ENCODE results near the gene NAA25.
A peak's percentile ranks its signal among the peaks of the same experiment; 100 is the strongest.

NAA25 gene

DNA sequence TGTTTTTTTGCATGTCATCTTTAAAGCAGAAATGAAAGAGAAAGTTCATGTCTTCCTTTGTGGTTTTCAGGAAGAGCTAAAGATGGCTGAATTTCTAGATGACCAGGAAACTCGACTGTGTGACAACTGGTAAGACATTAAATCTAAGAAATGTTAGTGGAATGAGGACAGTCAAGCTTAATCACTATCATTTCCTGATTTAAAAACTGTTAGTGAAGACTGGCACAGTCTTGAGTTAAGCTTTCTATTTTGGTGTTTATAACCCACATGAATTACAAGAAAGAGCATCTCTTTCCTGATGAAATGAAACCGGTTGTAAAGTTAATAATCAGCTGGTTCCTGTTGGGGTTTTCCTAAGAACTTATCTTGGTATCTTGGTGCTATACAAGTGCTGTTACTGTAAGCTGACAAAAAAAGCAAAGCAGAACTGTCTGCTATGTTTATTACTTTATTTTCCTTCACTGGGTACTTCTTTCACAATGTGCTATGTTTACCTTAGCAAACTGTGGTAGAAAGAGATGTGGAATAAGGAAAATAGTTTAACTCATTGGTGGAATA is 21.9 kb upstream of the NAA25 start:
- WGBS: 9% methylated on average over 2 of the region's 2 CpGs

GRCh38 chr12:112126911-112127310 is 18.3 kb upstream of the NAA25 start:
- Histone ChIP-seq H2AFZ (ENCODE audit: low read depth, low read length) (no peak overlapping the region), H4K91ac (ENCODE audit: low read length) (no peak overlapping the region), H2AK5ac (ENCODE audit: low read length, severe bottlenecking) (no peak overlapping the region), H2BK120ac (ENCODE audit: low read depth, low read length) (no peak overlapping the region), H4K8ac (ENCODE audit: low read length) (no peak overlapping the region), H3K36me3 (ENCODE audit: control insufficient read depth in 1 of 2, insufficient read depth in 2 of 2, low read depth in 1 of 2, low read length in 2 of 2) (peaks cover 0 to 9% of the 10 kb centered on the region in 2 experiments), H3K18ac (ENCODE audit: low read depth in 1 of 2, low read length in 2 of 2) (no peak overlapping the region), H3K9ac (ENCODE audit: low read length) (peak overlapping the region; percentile 99), H3K27ac (ENCODE audit: low read length, poor library complexity, severe bottlenecking) (no peak overlapping the region), H2BK12ac (ENCODE audit: low read length in 2 of 2) (no peak overlapping the region), H3K27me3 (ENCODE audit: control insufficient read depth in 1 of 2, insufficient read depth in 1 of 2, low read length in 2 of 2) (no peaks in the 10 kb centered on the region), H3K14ac (ENCODE audit: low read length in 2 of 2) (no peak overlapping the region), H3K9me3 (ENCODE audit: control insufficient read depth, low read length) (no peaks in the 10 kb centered on the region), H3K4me2 (ENCODE audit: low read length, poor library complexity, severe bottlenecking) (no peak overlapping the region), H3K79me1 (replicated peaks; ENCODE audit: low read length, poor library complexity, severe bottlenecking) (peaks cover 6% of the 10 kb centered on the region), H3K23ac (ENCODE audit: low read length in 2 of 2) (no peak overlapping the region), H2BK15ac (ENCODE audit: low read depth, poor library complexity, severe bottlenecking) (no peak overlapping the region), H3K4me3 (ENCODE audit: insufficient read depth in 1 of 2, low read depth in 1 of 2, low read length in 2 of 2) (peak overlapping the region in 1 of 2 experiments; percentile 94), H2BK5ac (ENCODE audit: low read depth, low read length, poor library complexity, severe bottlenecking) (no peak overlapping the region), H3K4ac (ENCODE audit: low read depth in 1 of 2, low read length in 2 of 2) (no peak overlapping the region), H3K4me1 (ENCODE audit: control insufficient read depth, insufficient read depth, low read depth, low read length) (peaks cover 16% of the 10 kb centered on the region)
- 95% methylated on average over 7 of the region's 7 CpGs for WGBS
- peak; percentile 77 for DNase-seq

More for the DNA sequence above, 21.9 kb upstream of the NAA25 start:
- H2BK15ac ChIP-seq (ENCODE audit: low read depth, poor library complexity, severe bottlenecking): no peak overlapping the region
- peaks cover 19% of the 10 kb centered on the region for H3K79me1 ChIP-seq (replicated peaks; ENCODE audit: low read length, poor library complexity, severe bottlenecking)
- H2BK120ac ChIP-seq (ENCODE audit: low read depth, low read length): no peak overlapping the region
- H3K27me3 ChIP-seq (ENCODE audit: control insufficient read depth in 1 of 2, insufficient read depth in 1 of 2, low read length in 2 of 2): no peaks in the 10 kb centered on the region
- H3K4me3 ChIP-seq (ENCODE audit: insufficient read depth in 1 of 2, low read depth in 1 of 2, low read length in 2 of 2): peak overlapping the region in 1 of 2 experiments; percentile 61
- H3K9me3 ChIP-seq (ENCODE audit: control insufficient read depth, low read length): no peaks in the 10 kb centered on the region
- no peak overlapping the region for H2BK12ac ChIP-seq (ENCODE audit: low read length in 2 of 2)
- H3K4me1 ChIP-seq (ENCODE audit: control insufficient read depth, insufficient read depth, low read depth, low read length): peaks cover 15% of the 10 kb centered on the region
- no peak overlapping the region for H3K14ac ChIP-seq (ENCODE audit: low read length in 2 of 2)
- no peak overlapping the region for H2AFZ ChIP-seq (ENCODE audit: low read depth, low read length)
- H3K18ac ChIP-seq (ENCODE audit: low read depth in 1 of 2, low read length in 2 of 2): no peak overlapping the region
- peak overlapping the region; percentile 53 for H3K27ac ChIP-seq (ENCODE audit: low read length, poor library complexity, severe bottlenecking)
- no peak overlapping the region for H3K23ac ChIP-seq (ENCODE audit: low read length in 2 of 2)
- no peak overlapping the region for H2BK5ac ChIP-seq (ENCODE audit: low read depth, low read length, poor library complexity, severe bottlenecking)
- H2AK5ac ChIP-seq (ENCODE audit: low read length, severe bottlenecking): no peak overlapping the region
- H3K9ac ChIP-seq (ENCODE audit: low read length): peak overlapping the region; percentile 80
- H3K4me2 ChIP-seq (ENCODE audit: low read length, poor library complexity, severe bottlenecking): no peak overlapping the region
- H3K36me3 ChIP-seq (ENCODE audit: control insufficient read depth in 1 of 2, insufficient read depth in 2 of 2, low read depth in 1 of 2, low read length in 2 of 2): peaks cover 7 to 37% of the 10 kb centered on the region in 2 experiments
- H4K91ac ChIP-seq (ENCODE audit: low read length): no peak overlapping the region
- peak; percentile 87 for DNase-seq
- H4K8ac ChIP-seq (ENCODE audit: low read length): no peak overlapping the region
- H3K4ac ChIP-seq (ENCODE audit: low read depth in 1 of 2, low read length in 2 of 2): no peak overlapping the region

GRCh38 chr12:112126000-112126438 is 17.4 kb upstream of the NAA25 start:
- peaks cover 6% of the 10 kb centered on the region for H3K79me1 ChIP-seq (replicated peaks; ENCODE audit: low read length, poor library complexity, severe bottlenecking)
- peak overlapping the region in 1 of 2 experiments; percentile 89 for H3K4ac ChIP-seq (ENCODE audit: low read depth in 1 of 2, low read length in 2 of 2)
- H4K91ac ChIP-seq (ENCODE audit: low read length): peak overlapping the region; percentile 68
- peak overlapping the region; percentile 37 for H3K27ac ChIP-seq (ENCODE audit: low read length, poor library complexity, severe bottlenecking)
- no peaks in the 10 kb centered on the region for H3K27me3 ChIP-seq (ENCODE audit: control insufficient read depth in 1 of 2, insufficient read depth in 1 of 2, low read length in 2 of 2)
- peak overlapping the region; percentile 63 for H4K8ac ChIP-seq (ENCODE audit: low read length)
- peak overlapping the region; percentile 94 to 99 for H3K18ac ChIP-seq (ENCODE audit: low read depth in 1 of 2, low read length in 2 of 2)
- peak overlapping the region; percentile 99 for H3K9ac ChIP-seq (ENCODE audit: low read length)
- H2BK15ac ChIP-seq (ENCODE audit: low read depth, poor library complexity, severe bottlenecking): peak overlapping the region; percentile 67
- H2AFZ ChIP-seq (ENCODE audit: low read depth, low read length): peak overlapping the region; percentile 18
- H3K14ac ChIP-seq (ENCODE audit: low read length in 2 of 2): peak overlapping the region; percentile 2 to 98
- peak overlapping the region in 1 of 2 experiments; percentile 42 for H2BK12ac ChIP-seq (ENCODE audit: low read length in 2 of 2)
- peak overlapping the region; percentile 80 to 96 for H3K23ac ChIP-seq (ENCODE audit: low read length in 2 of 2)
- H2BK5ac ChIP-seq (ENCODE audit: low read depth, low read length, poor library complexity, severe bottlenecking): peak overlapping the region; percentile 47
- no peaks in the 10 kb centered on the region for H3K9me3 ChIP-seq (ENCODE audit: control insufficient read depth, low read length)
- peaks cover 0 to 3% of the 10 kb centered on the region in 2 experiments for H3K36me3 ChIP-seq (ENCODE audit: control insufficient read depth in 1 of 2, insufficient read depth in 2 of 2, low read depth in 1 of 2, low read length in 2 of 2)
- H3K4me3 ChIP-seq (ENCODE audit: insufficient read depth in 1 of 2, low read depth in 1 of 2, low read length in 2 of 2): peak overlapping the region; percentile 94 to 99
- peaks cover 19% of the 10 kb centered on the region for H3K4me1 ChIP-seq (ENCODE audit: control insufficient read depth, insufficient read depth, low read depth, low read length)
- peak; percentile 26 for DNase-seq
- no peak overlapping the region for H2BK120ac ChIP-seq (ENCODE audit: low read depth, low read length)
- H2AK5ac ChIP-seq (ENCODE audit: low read length, severe bottlenecking): no peak overlapping the region
- 4% methylated on average over 25 of the region's 25 CpGs for WGBS
- H3K4me2 ChIP-seq (ENCODE audit: low read length, poor library complexity, severe bottlenecking): peak overlapping the region; percentile 95

GRCh38 chr12:112125250-112125999 is 16.8 kb upstream of the NAA25 start, which contains the start of gene TRAFD1:
Gene TRAFD1 (plus strand): TSS chr12:112125560. CDS start chr12:112130523, 4,963 bp downstream.
- Histone ChIP-seq H3K14ac (ENCODE audit: low read length in 2 of 2) (peak within 1 kb of the TSS; percentile 80 to 98), H2BK12ac (ENCODE audit: low read length in 2 of 2) (peak within 1 kb of the TSS in 1 of 2 experiments; percentile 73), H3K23ac (ENCODE audit: low read length in 2 of 2) (peak within 1 kb of the TSS; percentile 80 to 96), H4K91ac (ENCODE audit: low read length) (peak within 1 kb of the TSS; percentile 68), H3K9me3 (ENCODE audit: control insufficient read depth, low read length) (no peaks in the 10 kb centered on the region), H3K4me1 (ENCODE audit: control insufficient read depth, insufficient read depth, low read depth, low read length) (peaks cover 19% of the 10 kb centered on the region), H3K27me3 (ENCODE audit: control insufficient read depth in 1 of 2, insufficient read depth in 1 of 2, low read length in 2 of 2) (no peaks in the 10 kb centered on the region), H3K4me3 (ENCODE audit: insufficient read depth in 1 of 2, low read depth in 1 of 2, low read length in 2 of 2) (peak within 1 kb of the TSS; percentile 94 to 99), H2BK5ac (ENCODE audit: low read depth, low read length, poor library complexity, severe bottlenecking) (peak within 1 kb of the TSS; percentile 47), H2BK120ac (ENCODE audit: low read depth, low read length) (peak within 1 kb of the TSS; percentile 71), H3K4me2 (ENCODE audit: low read length, poor library complexity, severe bottlenecking) (peak within 1 kb of the TSS; percentile 95), H2BK15ac (ENCODE audit: low read depth, poor library complexity, severe bottlenecking) (peak within 1 kb of the TSS; percentile 67), H3K27ac (ENCODE audit: low read length, poor library complexity, severe bottlenecking) (peak within 1 kb of the TSS; percentile 87), H3K4ac (ENCODE audit: low read depth in 1 of 2, low read length in 2 of 2) (peak within 1 kb of the TSS in 1 of 2 experiments; percentile 89), H2AK5ac (ENCODE audit: low read length, severe bottlenecking) (no peak within 1 kb of the TSS), H3K9ac (ENCODE audit: low read length) (peak within 1 kb of the TSS; percentile 99), H3K18ac (ENCODE audit: low read depth in 1 of 2, low read length in 2 of 2) (peak within 1 kb of the TSS; percentile 94 to 99), H2AFZ (ENCODE audit: low read depth, low read length) (peak within 1 kb of the TSS; percentile 91), H3K79me1 (replicated peaks; ENCODE audit: low read length, poor library complexity, severe bottlenecking) (peaks cover 6% of the 10 kb centered on the region), H3K36me3 (ENCODE audit: control insufficient read depth in 1 of 2, insufficient read depth in 2 of 2, low read depth in 1 of 2, low read length in 2 of 2) (no peaks in the 10 kb centered on the region), H4K8ac (ENCODE audit: low read length) (peak within 1 kb of the TSS; percentile 63)
- under 1% methylated on average over 57 of the region's 63 CpGs for WGBS
- peak; percentile 98 for DNase-seq

Measured in mesenchymal stem cell (in vitro differentiated cells and primary cell).